Right atrium auricular region (tissue), 2 donors: ENCODE measurements around the gene SNAP29. TPM values are rescaled to one million over a fixed set of nuclear protein-coding genes. Genes with fewer than 3 reads are reported as not detected.
"Not testable (repeated sequence)": the region's sequence is repeated elsewhere in the genome, so short reads cannot be mapped to it uniquely, and the experiment has no call there.

Experiments used
- DNase-seq: peaks from one replicate; pipeline ENCODE4 v3.0.0-alpha.2; 2019; ENCODE audit warnings: low spot score
- H3K27ac ChIP-seq, 2 donors: fragments of 200-600 bp; sonication (generic); 1 replicate in 1 of 2; 2 replicates in 1 of 2; pipeline ENCODE4 v1.5.1; 2016 to 2019
- H3K27me3 ChIP-seq, 2 donors: fragments of 200-600 bp; sonication (generic); one replicate each; pipeline versions ENCODE4 v1.5.1 to v1.6.0; 2017 to 2019
- H3K36me3 ChIP-seq: fragments of 200-600 bp; sonication (generic); one replicate; pipeline ENCODE4 v1.5.1; 2016
- H3K4me1 ChIP-seq, 2 donors: fragments of 200-600 bp; sonication (generic); one replicate each; pipeline versions ENCODE4 v1.5.1 to v1.6.0; 2017 to 2019
- H3K4me3 ChIP-seq, 2 donors: fragments of 200-600 bp; sonication (generic); 1 replicate in 1 of 2; 2 replicates in 1 of 2; pipeline ENCODE4 v1.5.1; 2017 to 2019; ENCODE audit warnings: mild to moderate bottlenecking in 1 of 2, moderate library complexity in 1 of 2
- H3K9me3 ChIP-seq, 2 donors: fragments of 200-600 bp; sonication (generic); one replicate each; pipeline ENCODE4 v1.5.1; 2019
- total RNA-seq, 2 donors: library from RNA; depleted of rRNA; stranded (reverse); fragments of >200 nt; gene quantifications; one replicate each; pipeline ENCODE4 v1.1.0, GENCODE V29; 2016
- TF ChIP-seq, protein P1 (sequence below), 2 donors: fragments of 200-600 bp; sonication (generic); IDR thresholded peaks; one replicate each; pipeline ENCODE4 v1.5.1; 2019; ENCODE audit warnings: antibody characterized with exemption in 2 of 2

The SNAP29 gene
- total RNA-seq, 2 donors from 2014 or later = 20.8 to 26.0 TPM

DNA sequence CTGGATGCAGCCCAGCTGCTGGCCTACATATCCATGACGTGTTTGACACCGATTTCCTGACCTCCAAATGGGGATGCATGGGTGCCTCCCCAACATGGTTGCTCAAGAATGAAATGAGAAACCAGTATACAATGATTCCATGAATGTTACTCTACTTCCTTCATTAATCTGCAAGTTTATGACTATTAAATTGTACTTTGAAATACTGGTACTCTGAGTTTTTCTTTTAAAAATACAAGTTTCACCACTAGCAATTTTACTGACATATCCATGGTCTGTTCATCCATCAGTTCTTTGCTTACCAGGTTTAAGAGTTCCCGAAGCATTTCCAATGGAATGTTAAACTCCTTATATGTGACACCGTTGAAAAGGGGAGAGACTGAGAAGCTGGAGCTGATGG lies 45.8 kb upstream of the SNAP29 start:
- no peaks in the 10 kb centered on the region for H3K27me3 ChIP-seq
- no peaks in the 10 kb centered on the region for H3K4me1 ChIP-seq
- no peak overlapping the region for H3K27ac ChIP-seq
- peaks cover 70% of the 10 kb centered on the region for H3K36me3 ChIP-seq
- TF ChIP-seq, protein P1, sequence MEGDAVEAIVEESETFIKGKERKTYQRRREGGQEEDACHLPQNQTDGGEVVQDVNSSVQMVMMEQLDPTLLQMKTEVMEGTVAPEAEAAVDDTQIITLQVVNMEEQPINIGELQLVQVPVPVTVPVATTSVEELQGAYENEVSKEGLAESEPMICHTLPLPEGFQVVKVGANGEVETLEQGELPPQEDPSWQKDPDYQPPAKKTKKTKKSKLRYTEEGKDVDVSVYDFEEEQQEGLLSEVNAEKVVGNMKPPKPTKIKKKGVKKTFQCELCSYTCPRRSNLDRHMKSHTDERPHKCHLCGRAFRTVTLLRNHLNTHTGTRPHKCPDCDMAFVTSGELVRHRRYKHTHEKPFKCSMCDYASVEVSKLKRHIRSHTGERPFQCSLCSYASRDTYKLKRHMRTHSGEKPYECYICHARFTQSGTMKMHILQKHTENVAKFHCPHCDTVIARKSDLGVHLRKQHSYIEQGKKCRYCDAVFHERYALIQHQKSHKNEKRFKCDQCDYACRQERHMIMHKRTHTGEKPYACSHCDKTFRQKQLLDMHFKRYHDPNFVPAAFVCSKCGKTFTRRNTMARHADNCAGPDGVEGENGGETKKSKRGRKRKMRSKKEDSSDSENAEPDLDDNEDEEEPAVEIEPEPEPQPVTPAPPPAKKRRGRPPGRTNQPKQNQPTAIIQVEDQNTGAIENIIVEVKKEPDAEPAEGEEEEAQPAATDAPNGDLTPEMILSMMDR (IDR thresholded peaks at IDR 0.05) = no peak
- no peaks in the 10 kb centered on the region for H3K9me3 ChIP-seq
- DNase-seq = no peak
- H3K4me3 ChIP-seq = no peak overlapping the region

DNA sequence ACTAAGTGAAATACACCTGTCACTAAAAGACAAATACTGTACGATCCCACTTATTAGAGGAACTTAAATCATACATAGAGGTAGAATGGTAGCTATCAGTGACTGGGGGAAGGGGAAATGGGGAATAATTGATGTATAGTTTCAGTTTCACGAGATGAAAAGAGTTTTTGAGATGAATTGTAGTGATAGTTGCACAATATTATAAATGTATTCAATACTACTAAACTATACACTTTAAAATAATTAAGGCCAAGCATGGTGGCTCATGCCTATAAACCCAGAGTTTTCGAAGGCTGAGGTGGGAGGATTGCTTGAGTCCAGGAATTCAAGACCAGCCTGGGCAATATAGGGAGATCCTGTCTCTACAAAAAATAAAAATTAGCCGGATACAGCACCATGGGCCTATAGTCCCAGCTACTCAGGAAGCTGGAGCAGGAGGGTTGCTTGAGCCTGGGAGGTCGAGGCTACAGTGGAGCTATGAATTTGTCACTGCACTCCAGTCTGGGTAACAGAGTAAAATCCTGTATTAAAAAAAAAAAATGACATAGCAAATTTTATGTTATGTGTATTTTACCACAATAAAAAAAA lies 44.5 kb upstream of the SNAP29 start:
- Histone ChIP-seq H3K36me3 (peaks cover 71% of the 10 kb centered on the region), H3K4me3 (no peak overlapping the region), H3K4me1 (no peaks in the 10 kb centered on the region), H3K9me3 (no peaks in the 10 kb centered on the region), H3K27me3 (no peaks in the 10 kb centered on the region), H3K27ac (no peak overlapping the region)
- TF ChIP-seq, protein P1 (IDR thresholded peaks at IDR 0.05) = no peak
- DNase-seq = no peak

DNA sequence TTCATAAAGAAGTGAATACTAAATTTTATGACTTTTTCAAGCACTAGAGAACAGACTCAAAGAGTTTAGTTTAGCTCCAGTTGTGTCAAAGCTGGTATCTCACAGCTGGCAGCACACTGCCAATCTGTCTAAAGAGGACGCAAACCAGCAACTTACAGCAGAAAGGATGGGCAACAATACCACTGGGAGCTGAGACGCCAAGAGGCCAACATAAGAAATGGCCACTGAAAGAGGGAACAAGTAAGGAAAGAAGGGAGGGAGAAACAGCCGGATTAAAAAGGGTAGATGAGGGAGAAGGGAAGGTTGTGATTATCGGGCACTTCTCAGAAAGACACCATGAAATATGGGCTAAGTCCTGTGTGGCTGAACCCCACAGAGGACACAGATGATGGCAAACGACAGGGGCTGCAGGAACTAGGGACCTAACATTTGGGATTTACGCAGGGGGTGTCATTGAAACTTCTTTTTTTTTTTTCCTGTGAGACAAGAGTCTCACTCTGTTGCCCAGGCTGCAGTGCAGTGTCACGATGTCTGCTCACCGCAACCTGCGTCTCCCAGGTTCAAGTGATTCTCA lies 43.2 kb upstream of the SNAP29 start:
- TF ChIP-seq, protein P1 (IDR thresholded peaks at IDR 0.05) = no peak
- Histone ChIP-seq H3K9me3 (no peaks in the 10 kb centered on the region), H3K36me3 (peaks cover 72% of the 10 kb centered on the region), H3K27me3 (no peaks in the 10 kb centered on the region), H3K4me3 (no peak overlapping the region), H3K27ac (no peak overlapping the region), H3K4me1 (no peaks in the 10 kb centered on the region)
- DNase-seq = no peak

DNA sequence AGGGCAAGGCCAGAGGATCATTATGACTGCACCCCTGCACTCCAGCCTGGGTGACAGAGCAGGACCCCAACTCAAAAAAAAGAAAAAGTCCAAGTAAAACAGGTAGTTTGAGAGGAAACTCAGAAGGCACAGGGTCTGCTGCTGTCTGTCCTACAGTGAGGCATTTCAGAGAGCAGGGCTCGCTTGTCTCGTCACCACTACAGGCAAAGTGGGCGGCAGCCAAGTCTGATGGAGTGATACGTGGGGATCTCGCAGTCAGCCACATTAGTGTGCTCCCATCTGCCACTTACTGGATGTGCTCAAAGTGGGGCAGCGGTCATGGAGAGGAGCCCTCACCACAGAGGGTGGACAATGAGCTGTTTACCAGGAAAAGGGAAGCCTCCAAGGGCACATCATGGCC lies 42.2 kb upstream of the SNAP29 start:
- Histone ChIP-seq H3K4me3 (no peak overlapping the region), H3K9me3 (no peaks in the 10 kb centered on the region), H3K27ac (no peak overlapping the region), H3K36me3 (peaks cover 71% of the 10 kb centered on the region), H3K27me3 (no peaks in the 10 kb centered on the region), H3K4me1 (no peaks in the 10 kb centered on the region)
- no peak for DNase-seq
- TF ChIP-seq, protein P1 (IDR thresholded peaks at IDR 0.05) = no peak

DNA sequence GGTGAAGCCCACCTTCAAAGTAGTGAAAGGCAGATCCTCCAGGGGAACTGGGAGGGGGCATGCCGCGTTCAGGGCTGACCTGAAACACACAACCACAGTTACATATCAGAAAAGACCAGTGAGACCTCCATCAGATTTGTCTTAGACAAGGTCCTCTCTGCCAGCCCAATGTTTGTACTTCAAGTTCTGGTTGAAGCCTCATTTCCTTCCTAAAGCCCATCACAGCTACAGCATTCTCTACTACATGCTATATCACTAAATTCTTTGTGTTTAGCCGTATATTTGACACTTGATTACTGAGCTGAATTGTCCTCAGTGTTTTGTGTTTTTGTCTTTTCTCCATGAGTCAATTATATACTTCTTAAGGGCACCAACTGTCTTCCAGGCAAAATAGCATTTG lies 40.3 kb upstream of the SNAP29 start:
- DNase-seq = no peak
- TF ChIP-seq, protein P1 (IDR thresholded peaks at IDR 0.05) = no peak
- peaks cover 67% of the 10 kb centered on the region for H3K36me3 ChIP-seq

DNA sequence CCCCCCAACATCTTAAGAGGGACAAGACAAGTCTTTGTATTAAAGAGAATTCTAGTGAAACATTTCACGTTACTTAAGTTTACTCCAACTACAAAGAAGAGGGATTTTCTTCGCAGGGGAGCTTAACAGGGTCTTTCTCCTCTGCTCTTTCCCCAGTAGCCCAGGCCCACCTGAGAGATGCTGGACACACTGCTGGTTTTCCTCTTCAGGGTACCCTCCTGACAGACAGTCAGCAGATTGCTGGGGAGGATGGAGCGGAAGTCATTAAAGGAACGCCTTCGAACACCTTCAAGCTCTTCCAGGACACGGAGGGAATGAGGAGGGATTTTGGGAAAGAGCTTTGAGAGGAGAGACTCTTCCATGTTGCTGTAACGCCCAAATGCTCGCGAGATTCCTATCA lies 39.3 kb upstream of the SNAP29 start:
- H3K36me3 ChIP-seq = peaks cover 66% of the 10 kb centered on the region
- no peak overlapping the region for H3K4me3 ChIP-seq
- H3K9me3 ChIP-seq = no peaks in the 10 kb centered on the region
- DNase-seq = no peak
- H3K4me1 ChIP-seq = no peaks in the 10 kb centered on the region
- H3K27ac ChIP-seq = no peak overlapping the region
- TF ChIP-seq, protein P1 (IDR thresholded peaks at IDR 0.05) = no peak
- no peaks in the 10 kb centered on the region for H3K27me3 ChIP-seq

More for the DNA sequence above, 40.3 kb upstream of the SNAP29 start:
- Histone ChIP-seq H3K4me1 (no peaks in the 10 kb centered on the region), H3K27me3 (no peaks in the 10 kb centered on the region), H3K27ac (no peak overlapping the region), H3K4me3 (no peak overlapping the region), H3K9me3 (no peaks in the 10 kb centered on the region)

DNA sequence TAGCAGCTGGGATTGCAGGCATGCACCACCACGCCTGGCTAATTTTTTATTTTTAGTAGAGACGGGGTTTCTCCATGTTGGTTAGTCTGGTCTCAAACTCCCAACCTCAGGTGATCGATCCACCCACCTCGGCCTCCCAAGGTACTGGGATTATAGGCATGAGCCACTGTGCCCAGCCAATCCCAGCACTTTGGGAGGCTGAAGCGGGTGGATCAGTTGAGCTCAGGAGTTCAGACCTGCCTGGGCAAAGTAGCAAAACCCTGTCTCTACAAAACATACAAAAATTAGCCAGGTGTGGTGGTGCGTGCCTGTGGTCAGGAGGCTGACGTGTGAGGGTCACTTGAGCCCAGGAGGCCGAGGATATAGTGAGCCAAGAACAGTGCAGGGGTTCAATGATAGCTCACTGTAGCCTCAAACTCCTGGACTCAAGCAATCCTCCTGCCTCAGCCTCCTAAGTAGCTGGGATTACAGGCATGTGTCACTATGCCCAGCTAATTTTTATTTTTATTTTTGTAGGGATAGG lies 37.0 kb upstream of the SNAP29 start:
- not testable (repeated sequence) for DNase-seq, H3K4me1 ChIP-seq, H3K4me3 ChIP-seq, H3K27ac ChIP-seq, H3K27me3 ChIP-seq, H3K9me3 ChIP-seq
- H3K36me3 ChIP-seq = peaks cover 54% of the 10 kb centered on the region
